ENCODE results near the gene TEX55.
"Not testable (repeated sequence)": the region's sequence is repeated elsewhere in the genome, so short reads cannot be mapped to it uniquely, and the experiment has no call there.

TEX55 gene

GRCh38 chr3:119157971-119158370 lies 12.0 kb downstream of the TEX55 start:
- Histone ChIP-seq H3K4me3 (no peak overlapping the region), H3K27ac (no peak overlapping the region)

DNA sequence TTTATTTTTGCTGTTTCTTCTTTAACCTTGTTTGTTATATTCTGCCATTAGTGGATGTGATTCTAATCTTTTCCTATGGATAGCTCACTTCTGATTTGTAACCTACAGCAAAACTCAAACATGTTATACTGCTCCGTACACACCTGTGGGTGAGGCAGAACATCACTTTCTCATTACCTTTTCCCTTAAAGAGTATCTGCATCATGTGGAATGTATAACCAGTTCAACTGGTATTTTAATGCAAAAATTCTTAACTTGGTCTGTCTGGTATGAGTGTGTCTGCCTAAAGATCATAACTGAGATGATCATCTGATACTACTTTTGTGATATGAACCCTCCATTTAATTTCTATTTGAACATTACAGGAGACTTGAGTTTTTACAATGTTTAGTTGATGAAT lies 14.4 kb downstream of the TEX55 start:
- Histone ChIP-seq H3K4me3 (no peak overlapping the region), H3K27ac (no peak overlapping the region)

DNA sequence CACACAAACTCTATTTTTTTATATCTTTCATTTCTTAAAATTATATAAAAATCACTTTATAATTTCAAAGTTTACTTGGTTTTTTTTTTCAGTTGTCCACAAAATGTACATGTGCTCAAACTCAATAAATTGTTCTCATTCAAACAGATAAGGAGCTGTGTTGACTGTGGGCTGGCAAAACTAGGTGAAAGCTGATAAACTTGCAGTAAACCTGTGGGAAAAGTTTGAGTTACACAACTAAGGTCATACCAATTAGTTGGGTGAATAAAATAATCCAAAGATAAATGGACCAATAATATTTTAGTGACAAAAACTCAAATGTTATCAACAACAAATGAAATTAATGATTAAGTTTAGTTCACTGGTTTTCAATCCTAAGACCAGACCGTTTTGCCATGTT lies 14.8 kb downstream of the TEX55 start:
- H3K27ac ChIP-seq = no peak overlapping the region
- no peak overlapping the region for H3K4me3 ChIP-seq

DNA sequence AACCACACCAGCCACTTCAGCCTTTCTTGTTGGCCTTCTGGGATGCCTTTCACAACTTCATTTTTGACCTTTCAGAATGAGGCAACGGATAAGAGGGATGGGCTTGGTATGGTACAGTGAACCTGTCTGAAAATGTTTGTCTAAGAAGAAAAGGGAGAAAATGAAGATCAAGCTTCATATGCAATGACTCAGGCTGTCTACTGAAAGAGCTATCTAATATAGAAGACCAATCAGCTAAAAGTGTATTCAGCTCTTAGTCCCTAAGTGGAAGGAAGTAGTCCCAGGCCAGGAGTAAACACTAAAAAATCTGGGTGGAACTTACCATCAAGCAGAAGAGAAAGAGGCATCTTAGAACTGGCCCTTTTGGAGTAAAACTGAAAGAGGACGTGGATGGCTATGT lies 15.3 kb downstream of the TEX55 start:
- Histone ChIP-seq H3K27ac (no peak overlapping the region), H3K4me3 (no peak overlapping the region)

DNA sequence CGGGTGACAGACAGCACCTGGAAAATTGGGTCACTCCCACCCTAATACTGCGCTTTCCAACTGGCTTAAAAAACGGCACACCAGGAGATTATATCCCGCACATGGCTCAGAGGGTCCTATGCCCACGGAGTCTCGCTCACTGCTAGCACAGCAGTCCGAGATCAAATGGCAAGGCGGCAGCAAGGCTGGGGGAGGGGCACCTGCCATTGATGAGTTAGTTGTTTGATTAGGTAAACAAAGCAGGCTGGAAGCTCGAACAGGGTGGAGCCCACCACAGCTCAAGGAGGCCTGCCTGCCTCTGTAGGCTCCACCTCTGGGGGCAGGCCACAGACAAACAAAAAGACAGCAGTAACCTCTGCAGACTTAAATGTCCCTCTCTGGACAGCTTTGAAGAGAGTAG lies 18.8 kb downstream of the TEX55 start:
- not testable (repeated sequence) for H3K27ac ChIP-seq, H3K4me3 ChIP-seq

GRCh38 chr3:119170821-119171220 lies 24.9 kb downstream of the TEX55 start:
- Histone ChIP-seq H3K4me3 (no peak overlapping the region), H3K27ac (no peak overlapping the region)

DNA sequence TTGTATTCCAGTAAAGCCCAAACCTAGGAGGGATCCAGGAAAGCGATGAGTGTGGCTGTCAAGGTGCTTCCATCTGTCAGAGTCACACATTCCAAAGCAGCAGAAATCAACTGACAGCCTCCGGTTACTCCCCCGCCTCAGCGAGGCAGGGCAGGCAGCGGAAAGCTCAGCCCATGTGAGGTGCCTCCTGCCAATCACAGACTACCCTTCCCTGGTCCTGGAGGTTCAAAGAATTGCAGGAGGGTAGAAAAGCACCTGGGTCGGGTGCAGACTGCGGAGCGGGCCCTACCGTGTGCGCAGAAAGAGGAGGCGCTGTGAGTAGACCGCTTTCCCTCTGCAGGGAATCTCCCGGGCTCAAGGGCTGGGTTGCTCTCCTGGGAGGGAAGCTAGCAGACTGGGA lies 27.4 kb downstream of the TEX55 start, which contains the start of gene UPK1B:
TSS of gene UPK1B (plus strand) at position 274 of the 400 bp plus-strand sequence. CDS start 13,144 bp downstream, outside the sequence.
- Histone ChIP-seq H3K27ac (no peak within 1 kb of the TSS), H3K4me3 (no peak within 1 kb of the TSS)

- no peak overlapping the region for H3K4me3 ChIP-seq
- no peak overlapping the region for H3K27ac ChIP-seq
Measured at GRCh38 chr3:119175872-119176756, 30.1 kb downstream of the TEX55 start.

GRCh38 chr3:119176778-119177177 lies 30.8 kb downstream of the TEX55 start:
- Histone ChIP-seq H3K4me3 (no peak overlapping the region), H3K27ac (no peak overlapping the region)

DNA sequence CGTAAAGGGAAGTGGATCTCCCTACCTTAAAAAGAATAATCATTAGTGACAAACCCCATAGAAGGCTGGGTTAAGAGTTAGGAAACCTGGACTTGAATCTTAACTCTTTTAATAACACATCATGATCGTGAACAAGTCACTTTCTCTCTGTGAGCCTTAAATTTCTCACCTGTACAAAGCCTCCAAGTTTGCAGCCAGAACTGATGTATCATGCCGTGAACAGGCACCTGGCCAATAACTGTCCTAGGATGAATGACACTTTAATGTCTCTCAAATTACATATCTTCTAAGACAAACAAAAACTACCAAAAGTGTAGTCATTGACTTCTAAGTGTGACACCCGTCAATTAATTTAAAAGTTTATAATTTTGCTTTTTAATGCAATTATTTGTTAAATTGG lies 31.4 kb downstream of the TEX55 start:
- Histone ChIP-seq H3K27ac (no peak overlapping the region), H3K4me3 (no peak overlapping the region)

- no peak overlapping the region for H3K4me3 ChIP-seq
- H3K27ac ChIP-seq = no peak overlapping the region
Measured at GRCh38 chr3:119181765-119182164, 35.8 kb downstream of the TEX55 start.

DNA sequence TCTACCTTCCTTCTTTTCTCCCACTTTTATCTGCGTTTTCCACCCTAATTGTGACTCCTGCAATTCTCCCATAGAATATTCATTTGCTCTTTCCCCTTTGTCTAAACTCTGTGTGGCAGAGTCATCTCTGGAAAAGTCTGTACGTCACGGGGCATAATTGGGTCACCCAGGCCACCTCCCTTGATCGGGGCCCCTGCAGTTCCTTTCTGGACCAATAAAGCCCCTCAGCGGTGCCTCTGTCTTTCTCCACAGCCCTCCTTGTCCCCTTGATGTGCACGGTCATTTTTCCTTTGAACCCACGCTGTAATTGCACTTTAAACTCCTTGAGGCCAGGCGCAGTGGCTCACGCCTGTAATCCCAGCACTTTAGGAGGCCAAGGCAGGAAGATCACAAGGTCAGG lies 38.1 kb downstream of the TEX55 start:
- H3K4me3 ChIP-seq = no peak overlapping the region
- H3K27ac ChIP-seq = no peak overlapping the region

- Histone ChIP-seq H3K27ac (no peak overlapping the region), H3K4me3 (no peak overlapping the region)
Measured at GRCh38 chr3:119184796-119185570, 39.0 kb downstream of the TEX55 start.

DNA sequence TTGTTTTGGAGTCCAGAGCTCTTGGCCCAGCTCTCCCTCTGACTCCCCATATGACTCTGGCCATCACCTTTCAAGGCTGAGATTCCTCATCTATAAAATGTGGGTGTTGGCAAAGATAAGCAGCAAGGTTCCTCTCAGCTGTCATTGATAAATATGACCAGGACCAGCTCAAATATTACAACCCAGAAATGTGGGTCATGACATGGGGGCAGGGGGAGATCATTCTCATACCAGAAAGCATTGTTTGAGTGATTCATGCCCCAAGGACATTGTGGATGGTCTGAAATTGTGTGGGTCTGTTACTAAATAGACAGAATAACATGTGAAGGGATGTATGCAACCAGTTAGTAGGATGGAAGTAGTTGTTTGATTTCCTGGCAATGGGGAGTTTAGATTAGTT lies 41.3 kb downstream of the TEX55 start:
- Histone ChIP-seq H3K27ac (no peak overlapping the region), H3K4me3 (no peak overlapping the region)

- H3K4me3 ChIP-seq = no peak overlapping the region
- H3K27ac ChIP-seq = no peak overlapping the region
Measured at GRCh38 chr3:119191800-119192199, 45.8 kb downstream of the TEX55 start.

DNA sequence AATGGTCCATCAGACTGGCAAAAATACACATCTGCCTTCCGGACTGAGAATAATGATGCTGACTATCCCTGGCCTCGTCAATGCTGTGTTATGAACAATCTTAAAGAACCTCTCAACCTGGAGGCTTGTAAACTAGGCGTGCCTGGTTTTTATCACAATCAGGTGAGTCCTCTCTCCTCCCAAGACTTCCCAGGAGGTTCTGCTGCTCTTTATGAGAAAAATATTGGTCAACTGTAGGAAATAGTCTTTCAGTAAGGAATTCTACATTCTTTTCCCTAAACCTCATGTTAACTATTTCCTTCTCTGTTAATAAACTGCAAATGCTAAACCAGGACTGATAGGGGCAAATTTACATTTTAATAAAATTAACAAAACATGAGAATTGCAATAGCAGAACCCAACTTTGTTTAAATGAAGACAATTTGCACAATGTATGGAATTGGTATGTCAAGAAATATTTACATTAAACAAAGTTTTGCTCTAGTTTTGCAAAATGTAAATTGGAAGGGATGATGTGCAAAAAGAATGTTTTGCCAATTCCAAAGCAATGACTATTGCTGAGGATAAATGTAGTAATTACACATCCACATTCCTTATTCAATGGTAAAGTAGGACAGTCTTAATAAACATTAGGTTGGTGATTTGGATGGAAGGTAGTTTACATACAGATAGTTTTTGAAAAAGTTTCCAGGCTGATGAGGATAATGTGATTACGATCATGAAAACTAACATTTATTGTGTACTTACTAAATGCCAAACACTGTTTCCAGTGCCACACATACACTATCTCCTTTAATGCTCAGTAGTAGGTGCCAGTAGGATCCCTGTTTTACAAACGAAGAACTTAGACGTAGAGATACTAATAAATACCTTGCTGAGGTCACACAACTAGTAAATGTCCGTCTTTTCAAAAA lies 48.5 kb downstream of the TEX55 start:
- H3K27ac ChIP-seq = no peak overlapping the region
- no peak overlapping the region for H3K4me3 ChIP-seq

- Histone ChIP-seq H3K4me3 (no peak overlapping the region), H3K27ac (no peak overlapping the region)
Measured at GRCh38 chr3:119195151-119195476, 49.1 kb downstream of the TEX55 start.

GRCh38 chr3:119195911-119196310 lies 49.9 kb downstream of the TEX55 start:
- no peak overlapping the region for H3K4me3 ChIP-seq
- H3K27ac ChIP-seq = no peak overlapping the region

Measured in skin epidermis (tissue), 12 donors.